ENCODE data around the gene ATP8B3.
"Not testable (repeated sequence)": the region's sequence is repeated elsewhere in the genome, so short reads cannot be mapped to it uniquely, and the experiment has no call there.

Gene ATP8B3

GRCh38 chr19:1814391-1814790 lies 2.3 kb upstream of the ATP8B3 start:
- DNase-seq = no peak

GRCh38 chr19:1813192-1814182 lies 1.4 kb upstream of the ATP8B3 start:
- no peak for DNase-seq

- peak; percentile 100 for DNase-seq
Observed at GRCh38 chr19:1812426-1813191, 533 bp upstream of the ATP8B3 start.

GRCh38 chr19:1811472-1811894 lies 593 bp downstream of the ATP8B3 start:
- peak; percentile 79 for DNase-seq

GRCh38 chr19:1810439-1811160 lies 1.5 kb downstream of the ATP8B3 start:
- DNase-seq = no peak

GRCh38 chr19:1809678-1810077 lies 2.4 kb downstream of the ATP8B3 start:
- DNase-seq = no peak

GRCh38 chr19:1808395-1808731 lies 3.7 kb downstream of the ATP8B3 start:
- no peak for DNase-seq

- DNase-seq = no peak
Observed at GRCh38 chr19:1807695-1808394, 4.2 kb downstream of the ATP8B3 start.

- no peak for DNase-seq
Observed at GRCh38 chr19:1807030-1807694, 4.9 kb downstream of the ATP8B3 start.

- no peak for DNase-seq
Observed at GRCh38 chr19:1806184-1807029, 5.7 kb downstream of the ATP8B3 start.

- no peak for DNase-seq
Observed at GRCh38 chr19:1805401-1806183, 6.5 kb downstream of the ATP8B3 start.

GRCh38 chr19:1804858-1805257 lies 7.2 kb downstream of the ATP8B3 start:
- no peak for DNase-seq

- DNase-seq = no peak
Observed at GRCh38 chr19:1799695-1800342, 12.3 kb downstream of the ATP8B3 start.

- not testable (repeated sequence) for DNase-seq
Observed at GRCh38 chr19:1797313-1797712, 14.8 kb downstream of the ATP8B3 start.

GRCh38 chr19:1796395-1797142 lies 15.5 kb downstream of the ATP8B3 start:
- DNase-seq = no peak

- DNase-seq = no peak
Observed at GRCh38 chr19:1794424-1795172, 17.5 kb downstream of the ATP8B3 start.

GRCh38 chr19:1791879-1792278 lies 20.2 kb downstream of the ATP8B3 start:
- no peak for DNase-seq
